Panc1 (cell line): ENCODE measurements around the gene HADHA. TPM values are rescaled to one million over a fixed set of nuclear protein-coding genes. Genes with fewer than 3 reads are reported as not detected.

Experiments used
- ATAC-seq: fragments of 200-7000 bp; cut with Tn5 transposase; 2 replicates; pipeline ENCODE4 v1.9.1; 2020; ENCODE audit warnings: mild to moderate bottlenecking, moderate library complexity
- BruUV-seq: library from RNA; stranded (reverse); fragments of 400-500 nt; replicated peaks from 2 replicates; lab custom pipeline; 2021; lab: Mats Ljungman, UMichigan
- CTCF ChIA-PET: fragments of 300-600 bp; sonication (Branson Sonifier 250); formaldehyde crosslinking; loops from one replicate; lab custom pipeline; 2022; ENCODE audit warnings: antibody characterized with exemption; lab: Charles Lee
- POLR2A ChIA-PET: fragments of 300-600 bp; sonication (Branson Sonifier 250); formaldehyde crosslinking; loops from one replicate; lab custom pipeline; 2022; ENCODE audit warnings: antibody characterized with exemption; lab: Charles Lee
- DNase-seq: peaks from one replicate; pipeline ENCODE4 v3.0.0-alpha.2; 2010; ENCODE audit warnings: low read depth, low spot score
- H3K27ac ChIP-seq: 2 replicates; pipeline ENCODE4 v1.5.1; 2011; ENCODE audit warnings: mild to moderate bottlenecking, low read length, inconsistent platforms
- H3K27me3 ChIP-seq: fragments of 200-500 bp; sonication (Bioruptor generic); 2 replicates; pipeline ENCODE4 v1.6.0; 2014; ENCODE audit warnings: low read length, inconsistent platforms; ENCODE audit not compliant: control insufficient read depth, insufficient read depth
- H3K36me3 ChIP-seq: fragments of 200-500 bp; sonication (Bioruptor generic); 2 replicates; pipeline ENCODE4 v1.5.1; 2014; ENCODE audit warnings: inconsistent platforms, mild to moderate bottlenecking, low read length, moderate library complexity; ENCODE audit not compliant: control insufficient read depth, insufficient read depth
- H3K4me1 ChIP-seq: 2 replicates; pipeline ENCODE4 v1.5.1; 2011; ENCODE audit warnings: inconsistent platforms, mild to moderate bottlenecking, low read length, moderate library complexity; ENCODE audit not compliant: control insufficient read depth, insufficient read depth
- H3K4me3 ChIP-seq, 2 experiments: 2 replicates each; pipeline ENCODE4 v1.5.1; 2011 to 2012; ENCODE audit warnings: low read depth in 2 of 2, low read length in 2 of 2, mild to moderate bottlenecking in 2 of 2, inconsistent platforms in 1 of 2, moderate library complexity in 1 of 2
- H3K9me3 ChIP-seq: fragments of 200-500 bp; sonication (Bioruptor generic); 2 replicates; pipeline ENCODE4 v1.5.1; 2014; ENCODE audit warnings: low read depth, mild to moderate bottlenecking, inconsistent platforms, low read length, moderate library complexity; ENCODE audit not compliant: control insufficient read depth, insufficient read depth
- POLR2AphosphoS5 ChIP-seq: IDR thresholded peaks from 2 replicates; pipeline ENCODE4 v1.6.1; 2012; ENCODE audit warnings: mild to moderate bottlenecking, low read depth, low read length, moderate library complexity
- REST ChIP-seq, 2 experiments: IDR thresholded peaks; 2 replicates each; pipeline ENCODE4 v1.6.1; 2011 to 2012; ENCODE audit warnings: low read depth in 2 of 2, control low read depth in 1 of 2, low read length in 1 of 2, mild to moderate bottlenecking in 1 of 2, moderate library complexity in 1 of 2; ENCODE audit not compliant: insufficient read depth in 1 of 2
- SIN3A ChIP-seq: IDR thresholded peaks from 2 replicates; pipeline ENCODE4 v1.6.1; 2012; ENCODE audit warnings: low read depth, mild to moderate bottlenecking, low read length, moderate library complexity, borderline replicate concordance; ENCODE audit not compliant: insufficient read depth
- TCF7L2 ChIP-seq: IDR thresholded peaks from 2 replicates; pipeline ENCODE4 v1.6.1; 2011; ENCODE audit warnings: mild to moderate bottlenecking, low read depth, low read length, inconsistent platforms
- in situ Hi-C: cut with HindIII; loops from 2 replicates; pipeline ENCODE4 v1.10.0; 2016; ENCODE audit warnings: low sequenced_read_pairs, low pct_unique_long_range_greater_than_20kb
- intact Hi-C: fragments of 100-400 bp; cut with micrococcal nuclease; formaldehyde crosslinking; loops from one replicate; pipeline ENCODE4 v1.10.0; 2022; ENCODE audit not compliant: unreplicated experiment
- total RNA-seq: library from RNA; stranded (reverse); gene quantifications from one replicate; pipeline ENCODE4 v1.2.1, GENCODE V29; 2021; ENCODE audit not compliant: unreplicated experiment
- TF ChIP-seq, protein P1 (sequence below): fragments of 450-650 bp; IDR thresholded peaks from 2 replicates; pipeline ENCODE4 v1.5.1; 2017; ENCODE audit warnings: mild to moderate bottlenecking

Gene HADHA
- total RNA-seq, 1 experiment from 2014 or later, result 148 TPM

DNA sequence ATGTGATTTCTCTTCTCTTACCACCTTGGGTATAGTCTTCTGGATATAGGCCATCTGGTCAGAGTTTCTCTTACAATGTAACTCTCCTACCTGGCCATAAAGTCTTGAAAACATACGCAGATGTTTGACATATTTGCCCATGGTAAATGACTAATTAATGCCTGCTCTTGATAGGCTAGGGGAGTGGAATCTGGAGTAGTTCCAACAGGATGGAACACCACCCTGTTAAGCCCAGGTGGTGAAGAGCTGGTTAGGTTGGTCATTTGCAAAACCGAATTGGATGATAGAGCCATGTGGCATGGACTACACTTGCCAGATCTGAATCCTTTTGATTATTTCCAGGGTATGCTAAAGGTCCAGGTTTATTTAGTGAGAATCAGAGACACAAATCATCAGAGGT is 36.8 kb upstream of the HADHA start:
- Histone ChIP-seq H3K4me1 (no peaks in the 10 kb centered on the region), H3K27me3 (no peaks in the 10 kb centered on the region), H3K27ac (no peak overlapping the region), H3K36me3 (peaks cover 21% of the 10 kb centered on the region), H3K9me3 (no peaks in the 10 kb centered on the region), H3K4me3 (no peak overlapping the region)
- POLR2A ChIA-PET, result no interaction called here
- CTCF ChIA-PET, result interaction anchor here (0.9 kb wide), 1 partner anchor 9 kb away, joined by 3 read pairs; no protein-coding TSS in a partner anchor
- ATAC-seq (no peak), DNase-seq (no peak)
- in situ Hi-C loops (no loop called here), intact Hi-C loops (no loop called here)
- TF ChIP-seq REST (IDR thresholded peaks at IDR 0.05; ENCODE audit: insufficient read depth in 1 of 2, low read depth in 2 of 2, low read length in 1 of 2) (no peak), POLR2AphosphoS5 (no peak)
- BruUV-seq, result no TSS peak

GRCh38 chr2:26279886-26280285 is 35.5 kb upstream of the HADHA start:
- in situ Hi-C loops (no loop called here), intact Hi-C loops (no loop called here)
- Histone ChIP-seq H3K4me3 (no peak overlapping the region), H3K4me1 (no peaks in the 10 kb centered on the region), H3K36me3 (peaks cover 19% of the 10 kb centered on the region), H3K27ac (no peak overlapping the region), H3K9me3 (no peaks in the 10 kb centered on the region), H3K27me3 (no peaks in the 10 kb centered on the region)
- DNase-seq, result no peak
- BruUV-seq, result no TSS peak
- CTCF ChIA-PET, result no interaction called here
- TF ChIP-seq POLR2AphosphoS5 (no peak), REST (IDR thresholded peaks at IDR 0.05; ENCODE audit: insufficient read depth in 1 of 2, low read depth in 2 of 2, low read length in 1 of 2) (no peak), SIN3A (no peak), TCF7L2 (no peak)
- TF ChIP-seq, protein P1, sequence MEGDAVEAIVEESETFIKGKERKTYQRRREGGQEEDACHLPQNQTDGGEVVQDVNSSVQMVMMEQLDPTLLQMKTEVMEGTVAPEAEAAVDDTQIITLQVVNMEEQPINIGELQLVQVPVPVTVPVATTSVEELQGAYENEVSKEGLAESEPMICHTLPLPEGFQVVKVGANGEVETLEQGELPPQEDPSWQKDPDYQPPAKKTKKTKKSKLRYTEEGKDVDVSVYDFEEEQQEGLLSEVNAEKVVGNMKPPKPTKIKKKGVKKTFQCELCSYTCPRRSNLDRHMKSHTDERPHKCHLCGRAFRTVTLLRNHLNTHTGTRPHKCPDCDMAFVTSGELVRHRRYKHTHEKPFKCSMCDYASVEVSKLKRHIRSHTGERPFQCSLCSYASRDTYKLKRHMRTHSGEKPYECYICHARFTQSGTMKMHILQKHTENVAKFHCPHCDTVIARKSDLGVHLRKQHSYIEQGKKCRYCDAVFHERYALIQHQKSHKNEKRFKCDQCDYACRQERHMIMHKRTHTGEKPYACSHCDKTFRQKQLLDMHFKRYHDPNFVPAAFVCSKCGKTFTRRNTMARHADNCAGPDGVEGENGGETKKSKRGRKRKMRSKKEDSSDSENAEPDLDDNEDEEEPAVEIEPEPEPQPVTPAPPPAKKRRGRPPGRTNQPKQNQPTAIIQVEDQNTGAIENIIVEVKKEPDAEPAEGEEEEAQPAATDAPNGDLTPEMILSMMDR, result no peak
- no peak for ATAC-seq
- POLR2A ChIA-PET, result no interaction called here
